IMR-90 (cell line): ENCODE measurements around the gene PLPP4. TPM values are rescaled to one million over a fixed set of nuclear protein-coding genes. Genes with fewer than 3 reads are reported as not detected.

Source experiments
- ATAC-seq: fragments of 200-7000 bp; cut with Tn5 transposase; 2 replicates; pipeline ENCODE4 v1.9.1; 2020; ENCODE audit warnings: low read depth, mild to moderate bottlenecking, moderate library complexity
- BruUV-seq: library from RNA; stranded (reverse); fragments of 400-500 nt; replicated peaks from 2 replicates; lab custom pipeline; 2021; lab: Mats Ljungman, UMichigan
- CTCF ChIA-PET: fragments of 300-600 bp; formaldehyde crosslinking; extraction: SDS; loops from one replicate; lab custom pipeline; 2021; ENCODE audit warnings: antibody characterized with exemption; lab: Yijun Ruan, JAX
- POLR2A ChIA-PET: fragments of 300-600 bp; sonication (Branson Sonifier 250); formaldehyde crosslinking; loops from one replicate; lab custom pipeline; 2022; ENCODE audit warnings: antibody characterized with exemption; ENCODE audit not compliant: unreplicated experiment; lab: Charles Lee
- DNase-seq: peaks from one replicate; pipeline ENCODE4 v3.0.0; 2013
- H2AFZ ChIP-seq: replicated peaks from 2 replicates; pipeline ENCODE3; 2013; ENCODE audit warnings: low read length, mild to moderate bottlenecking; ENCODE audit not compliant: poor library complexity
- H2AK5ac ChIP-seq: 2 replicates; pipeline ENCODE4 v1.6.1; 2013; ENCODE audit warnings: low read depth, low read length, inconsistent platforms
- H2AK9ac ChIP-seq: replicated peaks from 2 replicates; pipeline ENCODE3; 2013; ENCODE audit warnings: mild to moderate bottlenecking, low read depth, low read length, moderate library complexity; ENCODE audit not compliant: poor library complexity
- H2BK120ac ChIP-seq: 2 replicates; pipeline ENCODE4 v1.6.1; 2013; ENCODE audit warnings: low read depth, low read length, inconsistent platforms
- H2BK15ac ChIP-seq: 3 replicates; pipeline ENCODE4 v1.6.1; 2013; ENCODE audit warnings: low read depth, low read length, inconsistent platforms
- H2BK20ac ChIP-seq: 2 replicates; pipeline ENCODE4 v1.6.1; 2013; ENCODE audit warnings: low read depth, mild to moderate bottlenecking, inconsistent platforms, low read length, moderate library complexity
- H2BK5ac ChIP-seq: 2 replicates; pipeline ENCODE4 v1.6.1; 2013; ENCODE audit warnings: mild to moderate bottlenecking, low read depth, low read length, inconsistent platforms; ENCODE audit not compliant: poor library complexity, severe bottlenecking
- H3K14ac ChIP-seq: replicated peaks from 2 replicates; pipeline ENCODE4 v1.6.1; 2013; ENCODE audit warnings: low read depth, low read length, inconsistent platforms
- H3K18ac ChIP-seq: 2 replicates; pipeline ENCODE4 v1.6.1; 2013; ENCODE audit warnings: low read depth, low read length, control low read depth
- H3K23ac ChIP-seq: 2 replicates; pipeline ENCODE4 v1.6.1; 2013; ENCODE audit warnings: low read depth, low read length, inconsistent platforms
- H3K27ac ChIP-seq: 2 replicates; pipeline ENCODE4 v1.5.1; 2013; ENCODE audit warnings: mild to moderate bottlenecking, control low read depth, low read length; ENCODE audit not compliant: insufficient read depth
- H3K27me3 ChIP-seq: 2 replicates; pipeline ENCODE4 v1.6.1; 2013; ENCODE audit warnings: low read length; ENCODE audit not compliant: control insufficient read depth, insufficient read depth
- H3K36me3 ChIP-seq: 2 replicates; pipeline ENCODE4 v1.6.1; 2013; ENCODE audit warnings: low read length, mixed read lengths; ENCODE audit not compliant: control insufficient read depth, insufficient read depth
- H3K4ac ChIP-seq: 2 replicates; pipeline ENCODE4 v1.6.1; 2013; ENCODE audit warnings: low read depth, low read length, inconsistent platforms
- H3K4me1 ChIP-seq: 2 replicates; pipeline ENCODE4 v1.6.1; 2013; ENCODE audit warnings: low read length, mixed read lengths; ENCODE audit not compliant: control insufficient read depth, insufficient read depth
- H3K4me2 ChIP-seq: 2 replicates; pipeline ENCODE4 v1.6.1; 2013; ENCODE audit warnings: low read depth, mild to moderate bottlenecking, control low read depth, low read length, moderate library complexity
- H3K4me3 ChIP-seq: 2 replicates; pipeline ENCODE4 v1.5.1; 2013; ENCODE audit warnings: low read depth, mild to moderate bottlenecking, control low read depth, low read length, moderate library complexity; ENCODE audit not compliant: insufficient read depth
- H3K56ac ChIP-seq: 2 replicates; pipeline ENCODE4 v1.6.1; 2013; ENCODE audit warnings: low read length, inconsistent platforms; ENCODE audit not compliant: insufficient read depth; ENCODE audit errors: extremely low read depth
- H3K79me1 ChIP-seq, 2 experiments: 2 replicates each; pipeline ENCODE4 v1.6.1; 2013; ENCODE audit warnings: low read length in 2 of 2, inconsistent platforms in 1 of 2, low read depth in 1 of 2
- H3K9ac ChIP-seq: 2 replicates; pipeline ENCODE4 v1.6.1; 2013; ENCODE audit warnings: low read depth, low read length, control low read depth
- H3K9me1 ChIP-seq: 2 replicates; pipeline ENCODE4 v1.6.1; 2013; ENCODE audit warnings: low read length, inconsistent platforms; ENCODE audit not compliant: insufficient read depth
- H3K9me3 ChIP-seq: 2 replicates; pipeline ENCODE4 v1.6.1; 2013; ENCODE audit warnings: low read length; ENCODE audit not compliant: control insufficient read depth, insufficient read depth
- H4K20me1 ChIP-seq: 2 replicates; pipeline ENCODE4 v1.6.1; 2013; ENCODE audit warnings: low read length, inconsistent platforms; ENCODE audit not compliant: insufficient read depth
- H4K5ac ChIP-seq: 2 replicates; pipeline ENCODE4 v1.6.1; 2013; ENCODE audit warnings: mild to moderate bottlenecking, low read depth, low read length, control low read depth
- H4K8ac ChIP-seq, 2 experiments: 2 replicates each; pipeline ENCODE4 v1.6.1; 2013; ENCODE audit warnings: low read depth in 2 of 2, low read length in 2 of 2, control low read depth in 1 of 2, inconsistent platforms in 1 of 2
- H4K91ac ChIP-seq: 2 replicates; pipeline ENCODE4 v1.6.1; 2013; ENCODE audit warnings: low read depth, low read length, inconsistent platforms; ENCODE audit not compliant: insufficient read depth
- BHLHE40 ChIP-seq: fragments of 150-350 bp; IDR thresholded peaks from 2 replicates; pipeline ENCODE4 v1.6.1; 2016; ENCODE audit warnings: mild to moderate bottlenecking, low read depth, low read length
- CEBPB ChIP-seq: IDR thresholded peaks from 2 replicates; pipeline ENCODE4 v1.6.1; 2012; ENCODE audit warnings: low read depth, low read length, improper control_type of control experiment
- CHD1 ChIP-seq: IDR thresholded peaks from 2 replicates; pipeline ENCODE4 v1.6.1; 2012; ENCODE audit warnings: low read depth, low read length, improper control_type of control experiment
- ELK1 ChIP-seq: fragments of 150-350 bp; IDR thresholded peaks from 2 replicates; pipeline ENCODE4 v1.6.1; 2016; ENCODE audit warnings: low read depth, mild to moderate bottlenecking, low read length, moderate library complexity, borderline replicate concordance
- FOS ChIP-seq: fragments of 150-350 bp; IDR thresholded peaks from 2 replicates; pipeline ENCODE4 v1.6.1; 2016; ENCODE audit warnings: low read depth, low read length
- MAFK ChIP-seq: IDR thresholded peaks from 2 replicates; pipeline ENCODE4 v1.6.1; 2012; ENCODE audit warnings: low read depth, low read length, improper control_type of control experiment
- MAZ ChIP-seq: IDR thresholded peaks from 2 replicates; pipeline ENCODE4 v1.6.1; 2012; ENCODE audit warnings: low read depth, mild to moderate bottlenecking, low read length, improper control_type of control experiment, moderate library complexity, borderline replicate concordance
- MXI1 ChIP-seq: IDR thresholded peaks from 2 replicates; pipeline ENCODE4 v1.6.1; 2012; ENCODE audit warnings: low read depth, mild to moderate bottlenecking, low read length, moderate library complexity, borderline replicate concordance
- POLR2A ChIP-seq: IDR thresholded peaks from 2 replicates; pipeline ENCODE4 v1.6.1; 2012; ENCODE audit warnings: mild to moderate bottlenecking, low read depth, low read length
- RAD21 ChIP-seq: IDR thresholded peaks from 2 replicates; pipeline ENCODE4 v1.6.1; 2012; ENCODE audit warnings: low read length, improper control_type of control experiment
- RCOR1 ChIP-seq: IDR thresholded peaks from 2 replicates; pipeline ENCODE4 v1.6.1; 2012; ENCODE audit warnings: mild to moderate bottlenecking, low read length, improper control_type of control experiment; ENCODE audit not compliant: insufficient replicate concordance
- RFX5 ChIP-seq: IDR thresholded peaks from 2 replicates; pipeline ENCODE4 v1.8.0; 2012; ENCODE audit warnings: low read depth, mild to moderate bottlenecking, low read length, moderate library complexity
- SMC3 ChIP-seq: fragments of 150-350 bp; IDR thresholded peaks from 2 replicates; pipeline ENCODE4 v1.6.1; 2016; ENCODE audit warnings: low read depth, mild to moderate bottlenecking, antibody characterized with exemption, low read length, moderate library complexity
- USF2 ChIP-seq: fragments of 150-350 bp; IDR thresholded peaks from 2 replicates; pipeline ENCODE4 v1.6.1; 2017; ENCODE audit warnings: mild to moderate bottlenecking, antibody characterized with exemption, low read length, low read depth
- WGBS, 2 experiments: methylation state at CpG; one replicate each; pipeline versions ENCODE4 v1.1.5 to v1.1.7; 2013; ENCODE audit warnings: missing lambda C conversion rate in 2 of 2; ENCODE audit not compliant: insufficient read length in 1 of 2; ENCODE audit errors: extremely low coverage in 2 of 2; 5-methylcytosine and 5-hydroxymethylcytosine counted together
- dilution Hi-C: fragments of 300-500 bp; cut with HindIII; formaldehyde crosslinking; loops from one replicate; pipeline ENCODE4 v1.14.3; 2018; ENCODE audit warnings: low sequenced_read_pairs; ENCODE audit not compliant: unreplicated experiment
- in situ Hi-C: fragments of 300-500 bp; cut with MboI; formaldehyde crosslinking; loops from 3 replicates; pipeline ENCODE4 v1.14.3; 2019; ENCODE audit warnings: low sequenced_read_pairs, inconsistent platforms, mixed read lengths
- intact Hi-C: fragments of 100-400 bp; cut with micrococcal nuclease; formaldehyde crosslinking; loops from 2 replicates; pipeline ENCODE4 v1.10.0; 2022
- polyA plus RNA-seq, 3 experiments: library from polyadenylated mRNA; depleted of rRNA; stranded (reverse); fragments of >200 nt; gene quantifications; 2 replicates each; pipeline ENCODE4 v1.2.3, GENCODE V29; 2012; ENCODE audit warnings: low replicate concordance in 1 of 3
- total RNA-seq: library from RNA; depleted of rRNA; stranded (reverse); fragments of >200 nt; gene quantifications from 2 replicates; pipeline ENCODE4 v1.2.3, GENCODE V29; 2012
- TF ChIP-seq, protein P1 (sequence below): conservative IDR thresholded peaks from 2 replicates; pipeline ENCODE4 v1.5.1; 2012; ENCODE audit warnings: mild to moderate bottlenecking, low read depth, low read length, improper control_type of control experiment

The PLPP4 gene
- total and polyA plus RNA-seq, 2 of the 4 experiments (the other 2 are of a cell fraction) = 0.18 to 0.60 TPM

- H4K91ac ChIP-seq = no peak overlapping the region
- H3K23ac ChIP-seq = no peak overlapping the region
- dilution Hi-C loops (no loop called here), in situ Hi-C loops (no loop called here), intact Hi-C loops (no loop called here)
- no peak overlapping the region for H3K18ac ChIP-seq
- no peaks in the 10 kb centered on the region for H3K27me3 ChIP-seq
- H3K9me1 ChIP-seq = no peaks in the 10 kb centered on the region
- no peak overlapping the region for H3K27ac ChIP-seq
- H3K79me1 ChIP-seq = no peaks in the 10 kb centered on the region
- no peaks in the 10 kb centered on the region for H4K20me1 ChIP-seq
- no peak for TF ChIP-seq MAZ
- TF ChIP-seq RFX5 = no peak
- no peak for TF ChIP-seq MAFK
- no peak for TF ChIP-seq MXI1
- no peak for TF ChIP-seq BHLHE40
- no peak for TF ChIP-seq SMC3
- no peak for TF ChIP-seq ELK1
- no peak for TF ChIP-seq RAD21
- TF ChIP-seq RCOR1 = no peak
- TF ChIP-seq POLR2A = no peak
- no peak for TF ChIP-seq CHD1
- no peak for TF ChIP-seq USF2
- TF ChIP-seq, protein P1, sequence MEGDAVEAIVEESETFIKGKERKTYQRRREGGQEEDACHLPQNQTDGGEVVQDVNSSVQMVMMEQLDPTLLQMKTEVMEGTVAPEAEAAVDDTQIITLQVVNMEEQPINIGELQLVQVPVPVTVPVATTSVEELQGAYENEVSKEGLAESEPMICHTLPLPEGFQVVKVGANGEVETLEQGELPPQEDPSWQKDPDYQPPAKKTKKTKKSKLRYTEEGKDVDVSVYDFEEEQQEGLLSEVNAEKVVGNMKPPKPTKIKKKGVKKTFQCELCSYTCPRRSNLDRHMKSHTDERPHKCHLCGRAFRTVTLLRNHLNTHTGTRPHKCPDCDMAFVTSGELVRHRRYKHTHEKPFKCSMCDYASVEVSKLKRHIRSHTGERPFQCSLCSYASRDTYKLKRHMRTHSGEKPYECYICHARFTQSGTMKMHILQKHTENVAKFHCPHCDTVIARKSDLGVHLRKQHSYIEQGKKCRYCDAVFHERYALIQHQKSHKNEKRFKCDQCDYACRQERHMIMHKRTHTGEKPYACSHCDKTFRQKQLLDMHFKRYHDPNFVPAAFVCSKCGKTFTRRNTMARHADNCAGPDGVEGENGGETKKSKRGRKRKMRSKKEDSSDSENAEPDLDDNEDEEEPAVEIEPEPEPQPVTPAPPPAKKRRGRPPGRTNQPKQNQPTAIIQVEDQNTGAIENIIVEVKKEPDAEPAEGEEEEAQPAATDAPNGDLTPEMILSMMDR = no peak
- no peak for TF ChIP-seq CEBPB
- no peak for TF ChIP-seq FOS
- no peak for DNase-seq
- no peak overlapping the region for H2AK5ac ChIP-seq
- no peak overlapping the region for H2BK120ac ChIP-seq
- no peak overlapping the region for H3K4me2 ChIP-seq
- BruUV-seq = no TSS peak
- no peak overlapping the region for H2AFZ ChIP-seq
- no peak for ATAC-seq
- no peak overlapping the region for H4K5ac ChIP-seq
- ChIA-PET POLR2A (no interaction called here), CTCF (interaction anchor here (0.6 kb wide), 1 partner anchor 26 kb away, joined by 5 read pairs; no protein-coding TSS in a partner anchor)
- H2BK20ac ChIP-seq = no peak overlapping the region
- H3K9ac ChIP-seq = no peak overlapping the region
- no peak overlapping the region for H2BK5ac ChIP-seq
- H3K4me3 ChIP-seq = no peak overlapping the region
- H4K8ac ChIP-seq = no peak overlapping the region
- no peak overlapping the region for H3K4ac ChIP-seq
- H2BK15ac ChIP-seq = no peak overlapping the region
- no peak overlapping the region for H3K14ac ChIP-seq
- H3K56ac ChIP-seq = no peak overlapping the region
- no peaks in the 10 kb centered on the region for H3K36me3 ChIP-seq
- no peaks in the 10 kb centered on the region for H3K4me1 ChIP-seq
- H2AK9ac ChIP-seq = no peak overlapping the region
- WGBS, 2 experiments = no CpG with 5 or more reads among the region's 8 CpGs
- peaks cover 23% of the 10 kb centered on the region for H3K9me3 ChIP-seq
These were observed 20.2 kb downstream of the PLPP4 start for GRCh38 chr10:120477021-120477742.
